ENCODE data around the gene ABCC2.

Gene ABCC2

GRCh38 chr10:99854860-99855259 lies 72.4 kb downstream of the ABCC2 start:
- no peak for TF ChIP-seq EZH2phosphoT487 (IDR thresholded peaks at IDR 0.05; ENCODE audit: low read depth)
- TF ChIP-seq CTCF (IDR thresholded peaks at IDR 0.05; ENCODE audit: low read depth, low read length): no peak
- Histone ChIP-seq H2AFZ (ENCODE audit: low read depth, low read length) (no peak overlapping the region), H3K79me2 (ENCODE audit: low read length) (no peaks in the 10 kb centered on the region), H3K4me1 (ENCODE audit: low read length) (no peaks in the 10 kb centered on the region), H3K27ac (ENCODE audit: low read length) (no peak overlapping the region), H3K4me3 (ENCODE audit: low read length) (no peak overlapping the region), H3K9ac (ENCODE audit: low read length) (no peak overlapping the region), H3K9me3 (ENCODE audit: insufficient read depth, low read length) (no peaks in the 10 kb centered on the region), H3K4me2 (ENCODE audit: low read length) (no peak overlapping the region), H3K27me3 (ENCODE audit: low read depth, low read length) (no peaks in the 10 kb centered on the region), H4K20me1 (ENCODE audit: insufficient read depth, low read length) (no peaks in the 10 kb centered on the region), H3K36me3 (replicated peaks; ENCODE audit: low read depth, low read length) (no peaks in the 10 kb centered on the region)

- TF ChIP-seq EZH2phosphoT487 (IDR thresholded peaks at IDR 0.05; ENCODE audit: low read depth): no peak
- no peak for TF ChIP-seq CTCF (IDR thresholded peaks at IDR 0.05; ENCODE audit: low read depth, low read length)
- H3K9me3 ChIP-seq (ENCODE audit: insufficient read depth, low read length): no peaks in the 10 kb centered on the region
- H3K79me2 ChIP-seq (ENCODE audit: low read length): no peaks in the 10 kb centered on the region
- no peak overlapping the region for H2AFZ ChIP-seq (ENCODE audit: low read depth, low read length)
- no peaks in the 10 kb centered on the region for H4K20me1 ChIP-seq (ENCODE audit: insufficient read depth, low read length)
- H3K4me2 ChIP-seq (ENCODE audit: low read length): no peak overlapping the region
- no peaks in the 10 kb centered on the region for H3K36me3 ChIP-seq (replicated peaks; ENCODE audit: low read depth, low read length)
- no peak overlapping the region for H3K9ac ChIP-seq (ENCODE audit: low read length)
- no peak overlapping the region for H3K4me3 ChIP-seq (ENCODE audit: low read length)
- H3K27me3 ChIP-seq (ENCODE audit: low read depth, low read length): no peaks in the 10 kb centered on the region
- H3K4me1 ChIP-seq (ENCODE audit: low read length): no peaks in the 10 kb centered on the region
- H3K27ac ChIP-seq (ENCODE audit: low read length): no peak overlapping the region
These were observed 73.1 kb downstream of the ABCC2 start for GRCh38 chr10:99855479-99856071.

GRCh38 chr10:99858849-99859248 lies 76.4 kb downstream of the ABCC2 start:
- H3K79me2 ChIP-seq (ENCODE audit: low read length): no peaks in the 10 kb centered on the region
- H3K27me3 ChIP-seq (ENCODE audit: low read depth, low read length): no peaks in the 10 kb centered on the region
- no peak overlapping the region for H3K4me3 ChIP-seq (ENCODE audit: low read length)
- no peak overlapping the region for H3K27ac ChIP-seq (ENCODE audit: low read length)
- no peak overlapping the region for H3K4me2 ChIP-seq (ENCODE audit: low read length)
- no peaks in the 10 kb centered on the region for H3K9me3 ChIP-seq (ENCODE audit: insufficient read depth, low read length)
- TF ChIP-seq EZH2phosphoT487 (IDR thresholded peaks at IDR 0.05; ENCODE audit: low read depth): no peak
- no peak for TF ChIP-seq CTCF (IDR thresholded peaks at IDR 0.05; ENCODE audit: low read depth, low read length)
- no peaks in the 10 kb centered on the region for H4K20me1 ChIP-seq (ENCODE audit: insufficient read depth, low read length)
- no peak overlapping the region for H2AFZ ChIP-seq (ENCODE audit: low read depth, low read length)
- no peak overlapping the region for H3K9ac ChIP-seq (ENCODE audit: low read length)
- no peaks in the 10 kb centered on the region for H3K36me3 ChIP-seq (replicated peaks; ENCODE audit: low read depth, low read length)
- H3K4me1 ChIP-seq (ENCODE audit: low read length): no peaks in the 10 kb centered on the region

GRCh38 chr10:99859585-99859984 lies 77.1 kb downstream of the ABCC2 start:
- H3K27me3 ChIP-seq (ENCODE audit: low read depth, low read length): no peaks in the 10 kb centered on the region
- no peak overlapping the region for H2AFZ ChIP-seq (ENCODE audit: low read depth, low read length)
- no peak overlapping the region for H3K9ac ChIP-seq (ENCODE audit: low read length)
- TF ChIP-seq EZH2phosphoT487 (IDR thresholded peaks at IDR 0.05; ENCODE audit: low read depth) (no peak), CTCF (IDR thresholded peaks at IDR 0.05; ENCODE audit: low read depth, low read length) (peak; percentile 38)
- no peaks in the 10 kb centered on the region for H3K79me2 ChIP-seq (ENCODE audit: low read length)
- H4K20me1 ChIP-seq (ENCODE audit: insufficient read depth, low read length): no peaks in the 10 kb centered on the region
- H3K36me3 ChIP-seq (replicated peaks; ENCODE audit: low read depth, low read length): no peaks in the 10 kb centered on the region
- H3K4me2 ChIP-seq (ENCODE audit: low read length): no peak overlapping the region
- no peak overlapping the region for H3K27ac ChIP-seq (ENCODE audit: low read length)
- H3K4me3 ChIP-seq (ENCODE audit: low read length): no peak overlapping the region
- H3K4me1 ChIP-seq (ENCODE audit: low read length): no peaks in the 10 kb centered on the region
- H3K9me3 ChIP-seq (ENCODE audit: insufficient read depth, low read length): no peaks in the 10 kb centered on the region

All from OCI-LY3 (cell line).